NCI-H345 treated with DMSO at 0.1 percent for 48 hours (cell line): ENCODE data around the gene SCARB1.

Source experiments
- DNase-seq: peaks from one replicate; lab custom pipeline; 2025; ENCODE audit not compliant: unreplicated experiment; lab: John Stamatoyannopoulos, UW

SCARB1 gene

GRCh38 chr12:124865728-124866127 is 2.1 kb upstream of the SCARB1 start:
- no peak for DNase-seq

GRCh38 chr12:124864326-124864752 is 675 bp upstream of the SCARB1 start:
- DNase-seq, result no peak

GRCh38 chr12:124862768-124863415 is 772 bp downstream of the SCARB1 start:
- no peak for DNase-seq

- DNase-seq, result no peak
These were observed 1.6 kb downstream of the SCARB1 start for GRCh38 chr12:124861898-124862676.

- DNase-seq, result no peak
These were observed 2.2 kb downstream of the SCARB1 start for GRCh38 chr12:124861492-124861891.

- DNase-seq, result no peak
These were observed 5.7 kb downstream of the SCARB1 start for GRCh38 chr12:124857921-124858461.

- no peak for DNase-seq
These were observed 6.9 kb downstream of the SCARB1 start for GRCh38 chr12:124856842-124857178.

GRCh38 chr12:124856132-124856841 is 7.4 kb downstream of the SCARB1 start:
- no peak for DNase-seq

GRCh38 chr12:124855275-124855957 is 8.2 kb downstream of the SCARB1 start:
- DNase-seq, result no peak

GRCh38 chr12:124854637-124855184 is 9.0 kb downstream of the SCARB1 start:
- DNase-seq, result no peak

GRCh38 chr12:124853781-124854636 is 9.7 kb downstream of the SCARB1 start:
- DNase-seq, result no peak

GRCh38 chr12:124852911-124853427 is 10.7 kb downstream of the SCARB1 start:
- no peak for DNase-seq

- no peak for DNase-seq
These were observed 11.3 kb downstream of the SCARB1 start for GRCh38 chr12:124852329-124852831.

- DNase-seq, result no peak
These were observed 12.3 kb downstream of the SCARB1 start for GRCh38 chr12:124851342-124851741.

GRCh38 chr12:124849382-124849781 is 14.3 kb downstream of the SCARB1 start:
- no peak for DNase-seq

GRCh38 chr12:124848621-124849380 is 14.9 kb downstream of the SCARB1 start:
- no peak for DNase-seq

GRCh38 chr12:124847113-124848074 is 16.3 kb downstream of the SCARB1 start:
- no peak for DNase-seq
